WERI-Rb-1 (cell line): Measurements from ENCODE around the gene ITPR1.

Experiments
- DNase-seq: peaks from one replicate; pipeline ENCODE4 v3.0.0-alpha.2; 2020
- H3K27ac ChIP-seq: fragments of 250-450 bp; sonication (Bioruptor Pico); 2 replicates; pipeline ENCODE4 v1.5.1; 2020; ENCODE audit warnings: mild to moderate bottlenecking, moderate library complexity
- H3K27me3 ChIP-seq: fragments of 250-450 bp; sonication (Bioruptor Pico); 2 replicates; pipeline ENCODE4 v1.5.1; 2021; ENCODE audit warnings: mild to moderate bottlenecking, low read depth, moderate library complexity; ENCODE audit not compliant: insufficient read depth, severe bottlenecking
- H3K36me3 ChIP-seq: fragments of 250-450 bp; sonication (Bioruptor Pico); 2 replicates; pipeline ENCODE4 v1.5.1; 2020; ENCODE audit warnings: mild to moderate bottlenecking, moderate library complexity
- H3K4me3 ChIP-seq: 2 replicates; pipeline ENCODE4 v1.5.1; 2011; ENCODE audit warnings: low read depth, mild to moderate bottlenecking, control low read depth, low read length
- H3K9me3 ChIP-seq: fragments of 250-450 bp; sonication (Bioruptor Pico); 2 replicates; pipeline ENCODE4 v1.5.1; 2021; ENCODE audit warnings: mild to moderate bottlenecking, moderate library complexity; ENCODE audit not compliant: severe bottlenecking
- CTCF ChIP-seq: IDR thresholded peaks from 2 replicates; pipeline ENCODE4 v1.5.1; 2011; ENCODE audit warnings: low read depth, mild to moderate bottlenecking, control low read depth, inconsistent platforms, low read length

The ITPR1 gene

GRCh38 chr3:4748701-4749378 is 255.7 kb downstream of the ITPR1 start:
- no peak for TF ChIP-seq CTCF
- Histone ChIP-seq H3K4me3 (no peak overlapping the region), H3K36me3 (no peaks in the 10 kb centered on the region), H3K9me3 (no peaks in the 10 kb centered on the region), H3K27me3 (no peaks in the 10 kb centered on the region), H3K27ac (no peak overlapping the region)
- no peak for DNase-seq

- TF ChIP-seq CTCF, result no peak
- Histone ChIP-seq H3K27ac (peak overlapping the region; percentile 78), H3K36me3 (no peaks in the 10 kb centered on the region), H3K27me3 (no peaks in the 10 kb centered on the region), H3K4me3 (no peak overlapping the region), H3K9me3 (no peaks in the 10 kb centered on the region)
- no peak for DNase-seq
Observed at GRCh38 chr3:4749567-4750002, 256.4 kb downstream of the ITPR1 start.

- no peaks in the 10 kb centered on the region for H3K27me3 ChIP-seq
- H3K27ac ChIP-seq, result peak overlapping the region; percentile 78
- no peak for TF ChIP-seq CTCF
- no peaks in the 10 kb centered on the region for H3K9me3 ChIP-seq
- H3K36me3 ChIP-seq, result no peaks in the 10 kb centered on the region
- no peak overlapping the region for H3K4me3 ChIP-seq
- peak; percentile 55 for DNase-seq
Observed at GRCh38 chr3:4750306-4750968, 257.3 kb downstream of the ITPR1 start.

- Histone ChIP-seq H3K27ac (peak overlapping the region; percentile 78), H3K27me3 (no peaks in the 10 kb centered on the region), H3K4me3 (no peak overlapping the region), H3K9me3 (no peaks in the 10 kb centered on the region), H3K36me3 (no peaks in the 10 kb centered on the region)
- no peak for DNase-seq
- no peak for TF ChIP-seq CTCF
Observed at GRCh38 chr3:4751029-4751501, 257.9 kb downstream of the ITPR1 start.

- H3K36me3 ChIP-seq, result no peaks in the 10 kb centered on the region
- no peaks in the 10 kb centered on the region for H3K27me3 ChIP-seq
- no peak for DNase-seq
- H3K4me3 ChIP-seq, result no peak overlapping the region
- TF ChIP-seq CTCF, result no peak
- H3K27ac ChIP-seq, result peak overlapping the region; percentile 78
- H3K9me3 ChIP-seq, result no peaks in the 10 kb centered on the region
Observed at GRCh38 chr3:4751502-4752101, 258.5 kb downstream of the ITPR1 start.
